AG04449 (cell line): ENCODE results near the gene PAK5.

ENCODE experiments used
- CTCF ChIA-PET: fragments of 350-600 bp; formaldehyde crosslinking; extraction: SDS; loops from one replicate; lab custom pipeline; 2021; ENCODE audit warnings: antibody characterized with exemption; lab: Yijun Ruan, JAX
- POLR2A ChIA-PET: fragments of 400-600, 350-600 bp; formaldehyde crosslinking; extraction: SDS; loops from one replicate; lab custom pipeline; 2020; ENCODE audit warnings: antibody characterized with exemption, inconsistent platforms; lab: Yijun Ruan, JAX
- DNase-seq: peaks from one replicate; pipeline ENCODE4 v3.0.0-alpha.2; 2010; ENCODE audit warnings: low read depth, low spot score
- H3K4me3 ChIP-seq: 2 replicates; pipeline ENCODE4 v1.5.1; 2011; ENCODE audit warnings: low read depth, mild to moderate bottlenecking, control low read depth, low read length
- TF ChIP-seq, protein P1 (sequence below): IDR thresholded peaks from one replicate; pipeline ENCODE4 v1.5.1; 2011; ENCODE audit warnings: mild to moderate bottlenecking, moderate library complexity, low read length, control low read depth, inconsistent platforms; ENCODE audit not compliant: insufficient read depth; ENCODE audit errors: missing control alignments

The PAK5 gene

DNA sequence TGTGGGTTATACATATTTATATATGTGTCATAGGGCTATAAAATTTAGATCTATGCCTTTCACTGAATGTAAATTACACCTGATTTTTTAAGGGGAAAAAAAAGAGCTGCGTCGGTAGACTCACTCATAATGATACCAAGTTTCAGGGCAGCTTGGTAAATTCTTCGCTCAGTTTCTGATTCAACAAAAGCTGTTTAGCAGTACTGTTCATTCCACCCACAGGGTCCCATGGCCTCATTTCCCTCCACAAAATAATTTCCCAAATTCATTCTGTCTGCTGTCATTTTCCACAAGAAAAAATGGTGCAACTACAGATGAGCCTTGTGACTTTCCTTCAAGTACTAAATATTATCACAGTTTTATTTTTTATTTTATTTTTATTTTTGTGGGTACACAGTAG lies 63.7 kb downstream of the PAK5 start:
- CTCF ChIA-PET: no interaction called here
- no peak overlapping the region for H3K4me3 ChIP-seq
- DNase-seq: no peak
- TF ChIP-seq, protein P1, sequence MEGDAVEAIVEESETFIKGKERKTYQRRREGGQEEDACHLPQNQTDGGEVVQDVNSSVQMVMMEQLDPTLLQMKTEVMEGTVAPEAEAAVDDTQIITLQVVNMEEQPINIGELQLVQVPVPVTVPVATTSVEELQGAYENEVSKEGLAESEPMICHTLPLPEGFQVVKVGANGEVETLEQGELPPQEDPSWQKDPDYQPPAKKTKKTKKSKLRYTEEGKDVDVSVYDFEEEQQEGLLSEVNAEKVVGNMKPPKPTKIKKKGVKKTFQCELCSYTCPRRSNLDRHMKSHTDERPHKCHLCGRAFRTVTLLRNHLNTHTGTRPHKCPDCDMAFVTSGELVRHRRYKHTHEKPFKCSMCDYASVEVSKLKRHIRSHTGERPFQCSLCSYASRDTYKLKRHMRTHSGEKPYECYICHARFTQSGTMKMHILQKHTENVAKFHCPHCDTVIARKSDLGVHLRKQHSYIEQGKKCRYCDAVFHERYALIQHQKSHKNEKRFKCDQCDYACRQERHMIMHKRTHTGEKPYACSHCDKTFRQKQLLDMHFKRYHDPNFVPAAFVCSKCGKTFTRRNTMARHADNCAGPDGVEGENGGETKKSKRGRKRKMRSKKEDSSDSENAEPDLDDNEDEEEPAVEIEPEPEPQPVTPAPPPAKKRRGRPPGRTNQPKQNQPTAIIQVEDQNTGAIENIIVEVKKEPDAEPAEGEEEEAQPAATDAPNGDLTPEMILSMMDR: no peak
- POLR2A ChIA-PET: no interaction called here

DNA sequence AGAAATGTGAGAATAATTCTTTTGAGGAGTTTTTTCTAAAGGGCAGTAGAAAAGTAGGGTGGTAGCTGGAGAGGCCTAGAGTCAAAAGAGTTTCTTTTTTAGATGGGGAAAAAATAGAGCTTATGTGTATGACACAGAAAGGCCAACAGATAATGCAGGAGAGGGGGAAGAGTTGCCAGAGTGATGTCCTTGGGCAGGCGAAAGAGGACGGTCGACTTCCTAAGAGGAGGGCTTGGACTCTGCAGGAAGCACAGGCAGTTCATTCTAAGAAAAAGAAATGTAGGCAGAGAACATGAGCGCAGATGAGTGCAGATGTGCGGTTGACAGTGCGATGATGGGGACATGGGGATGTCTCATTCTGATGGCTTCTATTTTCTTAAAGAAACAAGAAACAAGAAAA lies 68.9 kb downstream of the PAK5 start:
- ChIA-PET CTCF (no interaction called here), POLR2A (no interaction called here)
- DNase-seq: no peak
- TF ChIP-seq, protein P1: no peak
- no peak overlapping the region for H3K4me3 ChIP-seq

DNA sequence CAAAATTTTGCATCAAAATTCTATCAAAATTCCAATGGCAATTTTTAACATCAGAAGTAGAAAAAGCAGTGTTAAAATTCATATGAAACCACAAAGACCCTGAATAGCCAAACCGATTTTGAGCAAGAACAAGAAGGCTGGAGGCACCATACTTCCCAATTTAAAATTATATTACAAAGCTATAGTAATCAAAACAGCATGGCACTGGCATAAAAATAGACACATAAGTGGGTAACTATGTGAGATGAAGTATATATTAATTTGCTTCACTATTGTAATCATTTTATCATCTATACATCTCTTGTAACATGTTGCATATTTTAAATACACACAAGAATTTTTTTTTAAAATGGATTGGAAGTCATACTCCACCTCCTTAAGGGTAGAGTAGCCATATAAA lies 77.4 kb downstream of the PAK5 start:
- TF ChIP-seq, protein P1: no peak
- no peak for DNase-seq
- ChIA-PET CTCF (no interaction called here), POLR2A (no interaction called here)
- H3K4me3 ChIP-seq: no peak overlapping the region

DNA sequence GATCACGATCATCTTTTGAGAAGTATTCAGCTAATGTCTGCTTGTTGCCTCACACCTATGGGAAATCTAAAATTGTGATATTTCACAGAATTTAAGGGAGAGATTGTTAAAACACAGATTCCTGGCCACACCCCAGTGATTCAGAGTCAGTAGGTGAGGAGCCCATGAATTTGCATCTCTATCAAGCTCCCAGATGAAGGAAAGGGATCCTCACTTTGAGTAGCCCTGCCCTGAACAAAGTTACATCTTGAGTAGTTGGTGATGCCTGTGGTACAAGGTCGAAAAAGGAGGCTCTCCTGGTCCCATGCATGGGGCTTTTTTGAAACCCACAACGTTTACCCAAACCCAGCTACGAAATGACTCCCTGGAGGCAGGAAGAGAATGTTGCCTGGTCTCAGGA lies 79.5 kb downstream of the PAK5 start:
- no peak overlapping the region for H3K4me3 ChIP-seq
- CTCF ChIA-PET: no interaction called here
- no peak for DNase-seq

DNA sequence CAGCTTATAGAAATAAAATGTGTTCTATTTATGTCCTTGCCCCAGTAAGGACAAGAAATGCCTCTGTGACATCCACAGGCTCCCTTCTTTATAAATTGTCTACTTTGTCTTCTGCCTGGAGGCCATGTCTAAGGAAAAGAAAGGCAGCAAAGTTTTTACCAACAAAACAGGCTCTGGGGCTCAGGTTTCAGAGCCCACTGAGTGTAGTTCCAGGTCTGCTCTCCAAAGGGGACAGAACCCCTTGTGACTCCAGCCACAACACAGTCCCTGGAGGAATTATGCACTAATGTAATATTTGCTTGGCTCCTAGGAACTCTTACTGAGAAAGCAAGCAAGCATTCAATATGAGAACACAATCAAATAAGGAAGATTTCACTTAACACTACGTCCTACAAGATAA lies 80.1 kb downstream of the PAK5 start:
- DNase-seq: no peak
- POLR2A ChIA-PET: no interaction called here
- CTCF ChIA-PET: no interaction called here
- TF ChIP-seq, protein P1: no peak
- H3K4me3 ChIP-seq: no peak overlapping the region

More for the DNA sequence above, 79.5 kb downstream of the PAK5 start:
- TF ChIP-seq, protein P1: no peak
- POLR2A ChIA-PET: no interaction called here

DNA sequence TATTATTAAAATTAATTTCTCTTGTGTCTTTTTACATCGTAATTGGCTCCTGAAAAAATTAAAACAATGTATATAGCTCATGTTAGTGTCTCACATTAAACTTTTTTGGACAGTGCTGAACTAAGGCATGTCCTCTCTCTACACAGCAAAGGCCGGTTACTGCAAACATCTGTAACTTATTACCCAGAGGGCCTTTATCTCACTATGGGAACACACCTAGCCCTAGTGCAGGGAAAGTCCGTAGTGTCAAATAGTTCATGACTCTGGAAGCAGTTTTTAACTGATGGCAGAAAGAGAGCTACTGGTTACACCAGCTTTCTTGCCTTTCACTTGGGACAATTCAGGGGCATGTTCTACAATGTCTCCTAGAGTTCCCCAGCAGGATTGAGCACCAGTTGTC lies 82.2 kb downstream of the PAK5 start:
- POLR2A ChIA-PET: no interaction called here
- CTCF ChIA-PET: no interaction called here
- no peak overlapping the region for H3K4me3 ChIP-seq
- TF ChIP-seq, protein P1: no peak
- no peak for DNase-seq
